IPS DF 6.9 (cell line): ENCODE results near the gene ZNF593OS.

Experiments
- DNase-seq: peaks from one replicate; pipeline ENCODE4 v3.0.0-alpha.2; 2013; ENCODE audit warnings: low read depth, low spot score
- H3K27ac ChIP-seq: one replicate; pipeline ENCODE4 v1.5.1; 2013; ENCODE audit warnings: low read length, control low read depth
- H3K27me3 ChIP-seq: 2 replicates; pipeline ENCODE4 v1.6.1; 2013; ENCODE audit warnings: mild to moderate bottlenecking, low read length; ENCODE audit not compliant: control insufficient read depth, insufficient read depth
- H3K36me3 ChIP-seq: 2 replicates; pipeline ENCODE4 v1.6.1; 2013; ENCODE audit warnings: low read length; ENCODE audit not compliant: control insufficient read depth, insufficient read depth
- H3K4me1 ChIP-seq: 2 replicates; pipeline ENCODE4 v1.6.1; 2013; ENCODE audit warnings: low read length; ENCODE audit not compliant: control insufficient read depth, insufficient read depth
- H3K4me3 ChIP-seq: 2 replicates; pipeline ENCODE4 v1.5.1; 2013; ENCODE audit warnings: mild to moderate bottlenecking, low read length
- H3K9me3 ChIP-seq: 2 replicates; pipeline ENCODE4 v1.6.1; 2013; ENCODE audit warnings: low read length, inconsistent platforms; ENCODE audit not compliant: control insufficient read depth, insufficient read depth
- WGBS: extraction: QIAGEN DNeasy Blood & Tissue Kit; methylation state at CpG from one replicate; pipeline ENCODE4 v1.1.7; 2013; ENCODE audit warnings: mixed read lengths, missing lambda C conversion rate; ENCODE audit not compliant: insufficient read length, insufficient coverage; 5-methylcytosine and 5-hydroxymethylcytosine counted together

The ZNF593OS gene

DNA sequence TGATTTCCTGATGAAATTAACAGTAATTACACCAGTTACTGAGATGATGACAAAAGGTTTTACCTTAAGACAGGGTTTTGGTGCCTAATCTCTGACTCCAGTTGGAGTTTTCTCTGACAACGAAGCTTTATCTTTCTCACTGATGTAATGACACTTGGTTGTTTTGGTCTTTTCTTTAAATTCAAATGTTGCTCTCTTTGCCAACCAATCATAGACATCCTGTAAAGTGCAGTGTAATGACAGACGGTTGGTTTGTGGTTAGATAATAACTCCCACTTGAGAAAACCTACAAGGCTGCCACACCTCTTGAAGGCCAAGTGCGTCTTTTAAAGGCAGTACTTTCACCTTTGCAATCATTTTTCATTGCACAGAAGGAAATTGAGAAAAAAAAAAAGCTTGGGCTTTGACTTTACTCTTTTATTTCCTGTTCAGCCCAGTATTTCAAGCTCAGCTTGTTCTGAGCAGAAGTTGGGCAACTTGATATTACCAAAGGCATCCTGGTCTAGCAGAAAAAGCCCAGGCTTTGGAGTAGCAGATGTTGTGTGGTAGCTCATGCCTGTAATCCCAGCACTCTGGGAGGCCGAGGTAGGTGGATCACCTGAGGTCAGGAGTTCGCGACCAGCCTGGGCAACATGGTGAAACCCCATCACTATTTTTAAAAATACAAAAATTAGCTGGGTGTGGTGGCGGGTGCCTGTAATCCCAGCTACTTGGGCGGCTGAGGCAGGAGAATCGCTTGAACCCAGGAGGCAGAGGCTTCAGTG lies 45.1 kb downstream of the ZNF593OS start:
- no peaks in the 10 kb centered on the region for H3K27me3 ChIP-seq
- no peak overlapping the region for H3K4me3 ChIP-seq
- no CpG with 5 or more reads among the region's 9 CpGs for WGBS
- DNase-seq: no peak
- H3K27ac ChIP-seq: no peak overlapping the region
- H3K36me3 ChIP-seq: no peaks in the 10 kb centered on the region; the same call in 1 of the 2 replicates
- H3K4me1 ChIP-seq: no peaks in the 10 kb centered on the region
- no peaks in the 10 kb centered on the region for H3K9me3 ChIP-seq

DNA sequence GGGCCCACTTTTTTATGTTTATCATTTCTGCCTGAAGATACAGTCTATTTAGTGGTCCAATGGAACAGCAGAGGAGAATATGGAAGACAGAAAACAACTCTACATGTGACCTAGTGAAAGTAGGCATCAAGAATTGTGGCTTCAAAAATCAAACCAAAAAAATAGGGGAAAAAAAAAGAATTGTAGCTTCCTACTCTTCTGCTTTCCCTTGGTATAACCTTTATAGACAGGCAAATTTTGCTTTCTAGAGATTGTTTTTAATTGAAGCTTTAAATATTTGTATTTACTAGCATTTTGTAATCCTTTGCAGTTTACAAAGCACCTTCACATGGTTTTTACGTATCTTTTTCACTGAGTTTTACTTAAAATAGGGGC lies 45.7 kb downstream of the ZNF593OS start:
- no peaks in the 10 kb centered on the region for H3K4me1 ChIP-seq
- no peak overlapping the region for H3K27ac ChIP-seq
- DNase-seq: no peak
- H3K27me3 ChIP-seq: no peaks in the 10 kb centered on the region
- H3K36me3 ChIP-seq: no peaks in the 10 kb centered on the region; the same call in 1 of the 2 replicates
- no peak overlapping the region for H3K4me3 ChIP-seq
- no CpG with 5 or more reads among the region's 1 CpG for WGBS
- H3K9me3 ChIP-seq: no peaks in the 10 kb centered on the region

DNA sequence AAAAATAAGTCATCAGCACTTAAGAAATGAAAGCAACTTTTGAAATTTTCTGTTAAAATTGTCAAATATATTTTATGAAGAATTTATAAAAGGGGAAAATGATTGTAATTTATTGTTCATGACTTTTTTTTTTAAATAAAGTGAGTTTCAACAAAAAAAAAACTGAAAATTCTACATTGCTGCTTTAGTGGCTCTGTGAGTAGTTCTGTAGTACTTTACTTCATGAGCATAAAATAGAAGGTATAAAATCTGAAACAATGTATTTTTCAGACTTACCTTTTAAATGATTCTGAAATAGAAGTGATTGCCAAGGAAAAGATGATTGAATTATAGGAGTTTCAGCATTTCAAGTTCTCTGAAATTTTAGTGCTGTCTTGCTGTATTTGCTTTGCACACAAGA lies 46.2 kb downstream of the ZNF593OS start:
- DNase-seq: no peak
- H3K4me1 ChIP-seq: no peaks in the 10 kb centered on the region
- H3K27me3 ChIP-seq: no peaks in the 10 kb centered on the region
- H3K36me3 ChIP-seq: no peaks in the 10 kb centered on the region; the same call in 1 of the 2 replicates
- no peaks in the 10 kb centered on the region for H3K9me3 ChIP-seq
- H3K27ac ChIP-seq: no peak overlapping the region
- H3K4me3 ChIP-seq: no peak overlapping the region

DNA sequence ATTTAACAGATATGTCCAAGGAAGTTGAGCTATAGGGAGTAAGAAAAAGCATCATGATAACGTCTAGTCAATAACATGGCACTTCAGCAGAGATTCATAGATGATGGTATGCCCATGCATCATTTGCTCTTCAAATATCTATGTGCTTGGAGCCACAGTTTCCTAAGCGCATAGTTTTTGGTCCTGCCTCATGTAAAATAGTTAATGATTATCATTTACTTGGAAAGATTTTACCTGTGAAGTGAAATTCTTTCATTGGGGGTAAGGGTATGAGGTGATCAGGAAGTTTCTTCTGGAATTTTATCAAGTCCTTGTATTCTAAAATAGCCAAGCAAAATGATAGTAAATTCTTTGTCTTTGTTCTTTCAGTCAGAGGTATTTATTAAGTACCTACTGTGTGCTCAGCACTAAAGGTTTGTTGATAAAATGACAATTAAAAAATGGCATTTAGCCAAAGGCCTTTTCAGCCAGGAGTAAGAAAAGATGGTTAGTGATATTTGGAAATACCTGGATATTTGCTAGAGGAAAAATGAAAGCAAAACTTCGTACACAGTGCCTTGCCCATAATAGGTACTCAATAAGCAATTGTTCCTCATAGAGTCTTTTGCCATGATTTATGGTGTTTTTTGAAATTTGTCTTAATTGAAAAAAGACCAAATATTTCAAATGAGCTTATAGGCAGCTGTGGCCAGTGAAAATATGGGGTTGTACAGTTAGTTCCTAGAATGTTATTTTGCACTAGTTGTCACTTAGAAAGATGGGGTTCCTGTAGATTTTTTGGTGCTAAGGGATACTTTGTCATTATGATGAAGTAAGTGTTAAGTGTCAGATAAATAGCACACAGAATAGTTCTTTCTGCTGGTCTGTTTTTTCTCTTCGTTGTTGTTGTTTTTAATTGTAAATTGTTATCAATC lies 47.0 kb downstream of the ZNF593OS start:
- no peak overlapping the region for H3K27ac ChIP-seq
- no peaks in the 10 kb centered on the region for H3K9me3 ChIP-seq
- no peak for DNase-seq
- no peaks in the 10 kb centered on the region for H3K4me1 ChIP-seq
- WGBS: no CpG with 5 or more reads among the region's 4 CpGs
- H3K4me3 ChIP-seq: no peak overlapping the region
- H3K27me3 ChIP-seq: no peaks in the 10 kb centered on the region
- H3K36me3 ChIP-seq: no peaks in the 10 kb centered on the region; the same call in 1 of the 2 replicates

DNA sequence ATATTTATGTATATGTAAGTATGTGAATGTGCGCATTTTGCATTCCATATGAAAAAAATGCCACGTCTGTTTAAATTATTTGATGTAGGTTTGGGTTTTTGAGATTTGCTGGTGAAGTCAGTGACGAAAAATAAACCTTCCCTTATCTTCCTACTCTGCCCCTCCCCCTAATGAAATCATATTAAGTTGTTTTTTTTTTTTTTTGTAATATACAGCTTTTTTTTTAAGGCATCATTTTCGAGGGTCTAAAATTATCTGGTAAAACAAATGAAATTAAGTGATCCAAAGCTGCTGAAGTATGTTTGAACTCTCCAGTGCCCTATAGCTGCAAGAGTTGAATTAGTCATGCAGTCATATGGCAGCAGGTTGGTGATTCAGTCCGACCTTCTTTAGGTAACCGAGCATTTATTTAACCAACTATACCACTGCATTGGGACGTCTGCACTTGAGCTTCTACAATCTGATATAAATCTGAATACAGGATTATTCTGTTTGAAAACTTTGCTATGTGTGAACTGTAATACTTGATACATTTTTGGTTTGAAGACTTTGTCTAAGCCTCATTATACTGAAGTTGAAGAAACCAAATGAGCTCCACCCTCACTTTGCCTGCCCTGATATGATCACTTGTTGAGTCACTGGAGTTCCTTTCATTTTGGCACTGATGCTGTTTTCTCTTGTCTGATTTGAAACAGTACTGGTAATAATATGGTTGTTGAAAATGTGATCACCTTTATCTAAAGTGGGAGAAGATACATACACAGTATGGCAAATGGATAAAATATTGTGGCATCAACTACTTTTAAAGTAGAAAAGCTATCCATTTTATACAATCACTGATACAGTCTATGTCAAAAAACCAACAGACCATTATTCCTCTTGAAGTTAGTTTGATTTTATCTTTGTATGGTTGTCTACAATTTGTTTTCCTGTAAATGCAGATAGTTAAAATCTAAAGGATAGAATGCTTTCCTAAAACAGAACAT lies 48.4 kb downstream of the ZNF593OS start:
- H3K4me1 ChIP-seq: no peaks in the 10 kb centered on the region
- WGBS: no CpG with 5 or more reads among the region's 7 CpGs

DNA sequence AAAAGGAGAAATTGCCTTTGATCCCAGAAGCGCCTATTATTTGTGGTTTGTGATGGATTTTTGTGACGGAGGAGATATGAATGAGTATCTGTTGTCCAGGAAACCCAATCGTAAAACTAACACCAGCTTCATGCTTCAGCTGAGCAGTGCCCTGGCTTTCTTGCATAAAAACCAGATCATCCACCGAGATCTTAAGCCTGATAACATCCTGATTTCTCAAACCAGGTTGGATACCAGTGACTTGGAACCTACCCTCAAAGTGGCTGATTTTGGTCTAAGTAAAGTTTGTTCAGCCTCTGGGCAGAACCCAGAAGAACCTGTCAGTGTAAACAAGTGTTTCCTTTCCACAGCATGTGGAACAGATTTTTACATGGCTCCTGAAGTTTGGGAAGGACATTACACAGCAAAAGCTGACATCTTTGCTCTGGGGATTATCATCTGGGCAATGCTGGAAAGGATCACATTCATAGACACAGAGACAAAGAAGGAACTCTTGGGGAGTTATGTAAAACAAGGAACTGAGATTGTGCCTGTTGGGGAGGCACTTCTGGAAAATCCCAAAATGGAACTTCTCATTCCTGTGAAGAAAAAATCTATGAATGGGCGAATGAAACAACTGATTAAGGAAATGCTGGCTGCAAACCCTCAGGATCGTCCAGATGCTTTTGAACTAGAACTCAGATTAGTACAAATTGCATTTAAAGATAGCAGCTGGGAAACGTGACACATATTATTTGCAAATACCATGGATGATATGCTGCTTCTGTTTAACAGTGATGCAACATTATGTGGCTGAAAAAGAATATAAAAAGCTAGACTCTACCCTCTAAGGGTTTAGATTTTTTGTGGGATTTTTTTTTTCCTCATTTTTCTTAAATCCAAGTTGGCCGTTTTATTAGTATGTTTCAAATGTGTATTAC lies 49.5 kb downstream of the ZNF593OS start:
- no peaks in the 10 kb centered on the region; the same call in 1 of the 2 replicates for H3K36me3 ChIP-seq
- no peak overlapping the region for H3K4me3 ChIP-seq
- H3K9me3 ChIP-seq: no peaks in the 10 kb centered on the region
- H3K27ac ChIP-seq: no peak overlapping the region
- H3K4me1 ChIP-seq: no peaks in the 10 kb centered on the region
- no peaks in the 10 kb centered on the region for H3K27me3 ChIP-seq
- WGBS: 100% methylated on average over 1 of the region's 8 CpGs
- DNase-seq: no peak

More for the DNA sequence above, 48.4 kb downstream of the ZNF593OS start:
- Histone ChIP-seq H3K36me3 (no peaks in the 10 kb centered on the region; the same call in 1 of the 2 replicates), H3K9me3 (no peaks in the 10 kb centered on the region), H3K27ac (no peak overlapping the region), H3K4me3 (no peak overlapping the region), H3K27me3 (no peaks in the 10 kb centered on the region)
- DNase-seq: no peak

DNA sequence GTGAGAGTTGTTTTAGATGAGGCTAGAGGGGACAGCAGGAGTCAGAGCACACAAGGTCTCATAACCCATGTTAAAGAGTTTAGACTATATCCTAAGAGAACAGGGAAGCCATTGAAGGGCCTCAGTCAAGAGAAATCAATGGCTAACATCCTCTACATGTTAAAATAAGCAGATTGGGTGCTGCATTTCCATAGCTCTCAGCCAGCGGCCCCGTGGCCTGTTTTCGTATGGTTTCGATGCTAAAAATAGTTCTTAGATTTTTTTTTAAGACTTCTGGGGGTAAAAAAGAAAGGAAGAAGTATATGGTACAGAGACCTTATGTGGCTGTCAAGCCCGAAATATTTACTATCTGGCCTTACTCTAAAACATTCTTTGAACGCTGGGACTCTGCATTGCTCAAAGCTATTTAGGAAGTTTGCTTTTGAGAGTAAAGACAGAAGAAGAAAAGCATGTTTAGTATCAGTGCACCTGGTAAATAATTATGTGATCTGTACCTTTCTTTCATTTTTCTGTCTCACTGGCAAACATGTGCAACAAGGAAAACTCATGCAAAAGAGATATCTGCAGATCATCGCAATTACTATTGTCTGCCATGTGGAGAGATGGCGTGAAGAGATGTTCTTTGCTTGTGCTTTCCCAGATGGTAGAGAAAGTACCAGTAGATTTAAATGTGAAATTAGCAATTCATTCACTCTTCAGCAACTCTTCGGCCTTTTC lies 51.6 kb downstream of the ZNF593OS start:
- Histone ChIP-seq H3K27ac (no peak overlapping the region), H3K4me3 (no peak overlapping the region), H3K27me3 (no peaks in the 10 kb centered on the region), H3K36me3 (no peaks in the 10 kb centered on the region; the same call in 1 of the 2 replicates), H3K9me3 (no peaks in the 10 kb centered on the region), H3K4me1 (no peaks in the 10 kb centered on the region)
- WGBS: no CpG with 5 or more reads among the region's 9 CpGs
- no peak for DNase-seq
